H1 (cell line): Measurements from ENCODE around the gene SUSD1. TPM values are rescaled to one million over a fixed set of nuclear protein-coding genes. Genes with fewer than 3 reads are reported as not detected.

ENCODE experiments used
- CTCF ChIA-PET: fragments of 300-600 bp; sonication (Branson Sonifier 250); formaldehyde crosslinking; loops from one replicate; lab custom pipeline; 2021; ENCODE audit not compliant: partially characterized antibody; lab: Charles Lee
- POLR2A ChIA-PET: fragments of 300-600 bp; sonication (Branson Sonifier 250); formaldehyde crosslinking; loops from one replicate; lab custom pipeline; 2021; ENCODE audit warnings: inconsistent platforms; ENCODE audit not compliant: partially characterized antibody; lab: Charles Lee
- DNase-seq, 2 experiments: peaks; one replicate each; pipeline versions ENCODE4 v3.0.0 to v3.0.0-alpha.2; 2010 to 2022; ENCODE audit warnings: low spot score in 2 of 2, low read depth in 1 of 2, mixed read lengths in 1 of 2
- FAIRE-seq: peaks from 2 replicates; lab custom pipeline; 2011; peaks lifted over from hg19 to GRCh38; lab: Jason Lieb, UNC
- H2AFZ ChIP-seq: 2 replicates; pipeline ENCODE4 v1.8.1; 2012; ENCODE audit warnings: low read length, inconsistent platforms
- H2AK5ac ChIP-seq: 2 replicates; pipeline ENCODE4 v1.6.1; 2013; ENCODE audit warnings: low read depth, low read length
- H2BK120ac ChIP-seq: replicated peaks from 2 replicates; pipeline ENCODE3; 2013; ENCODE audit warnings: low read depth, low read length, inconsistent platforms
- H2BK12ac ChIP-seq: 2 replicates; pipeline ENCODE4 v1.6.1; 2013; ENCODE audit warnings: low read depth, low read length
- H2BK15ac ChIP-seq: 2 replicates; pipeline ENCODE4 v1.6.1; 2013; ENCODE audit warnings: low read length
- H2BK20ac ChIP-seq: 2 replicates; pipeline ENCODE4 v1.6.1; 2013; ENCODE audit warnings: low read length
- H2BK5ac ChIP-seq: 2 replicates; pipeline ENCODE4 v1.6.1; 2013; ENCODE audit warnings: low read depth, low read length
- H3K14ac ChIP-seq: 2 replicates; pipeline ENCODE4 v1.6.1; 2013; ENCODE audit warnings: inconsistent platforms; ENCODE audit not compliant: insufficient read length
- H3K18ac ChIP-seq: 2 replicates; pipeline ENCODE4 v1.6.1; 2013; ENCODE audit warnings: low read length; ENCODE audit errors: extremely low read depth
- H3K23ac ChIP-seq: 2 replicates; pipeline ENCODE4 v1.6.1; 2013; ENCODE audit warnings: inconsistent platforms; ENCODE audit not compliant: insufficient read length
- H3K23me2 ChIP-seq: 2 replicates; pipeline ENCODE4 v1.6.1; 2013; ENCODE audit warnings: low read depth, low read length
- H3K27ac ChIP-seq: 2 replicates; pipeline ENCODE4 v1.6.1; 2011; ENCODE audit warnings: low read depth, low read length, inconsistent platforms
- H3K27me3 ChIP-seq, 4 experiments: replicated peaks in 1 of 4; 1 replicate in 1 of 4; 2 replicates in 3 of 4; pipeline versions ENCODE4 v1.6.1 to v1.8.1; 2011 to 2013; ENCODE audit warnings: low read length in 3 of 4, mild to moderate bottlenecking in 3 of 4, inconsistent platforms in 2 of 4, mixed read lengths in 2 of 4, moderate library complexity in 1 of 4; ENCODE audit not compliant: control insufficient read depth in 3 of 4, insufficient read depth in 3 of 4; ENCODE audit errors: extremely low read depth in 1 of 4
- H3K36me3 ChIP-seq, 4 experiments: 2 replicates each; pipeline versions ENCODE4 v1.6.1 to v1.8.1; 2011 to 2013; ENCODE audit warnings: mild to moderate bottlenecking in 4 of 4, low read length in 3 of 4, moderate library complexity in 2 of 4, control low read depth in 1 of 4, inconsistent platforms in 1 of 4; ENCODE audit not compliant: insufficient read depth in 4 of 4, control insufficient read depth in 2 of 4
- H3K4ac ChIP-seq: replicated peaks from 2 replicates; pipeline ENCODE3; 2013; ENCODE audit warnings: low read length, low read depth, mixed read lengths, inconsistent platforms; ENCODE audit not compliant: insufficient read length
- H3K4me1 ChIP-seq, 4 experiments: replicated peaks in 1 of 4; 1 replicate in 1 of 4; 2 replicates in 3 of 4; pipeline versions ENCODE4 v1.6.1 to v1.8.1; 2011 to 2013; ENCODE audit warnings: low read length in 3 of 4, inconsistent platforms in 2 of 4, mixed read lengths in 1 of 4; ENCODE audit not compliant: insufficient read depth in 4 of 4, control insufficient read depth in 3 of 4
- H3K4me2 ChIP-seq, 2 experiments: 2 replicates each; pipeline versions ENCODE4 v1.6.1 to v1.8.1; 2011 to 2013; ENCODE audit warnings: low read depth in 2 of 2, low read length in 2 of 2, control low read depth in 1 of 2, inconsistent platforms in 1 of 2, mild to moderate bottlenecking in 1 of 2; ENCODE audit not compliant: insufficient read depth in 1 of 2
- H3K4me3 ChIP-seq, 4 experiments: fragments of 200-600, 300-600 bp in 1 of 4; sonication (generic), shearing (Covaris generic), sonication (Bioruptor Twin) in 1 of 4; 2 replicates each; pipeline versions ENCODE4 v1.5.1 to v1.8.1; 2011 to 2016; ENCODE audit warnings: low read length in 4 of 4, low read depth in 3 of 4, control low read depth in 2 of 4, inconsistent platforms in 2 of 4, mild to moderate bottlenecking in 2 of 4, mixed read lengths in 1 of 4, moderate library complexity in 1 of 4; ENCODE audit not compliant: insufficient read depth in 2 of 4; ENCODE audit errors: extremely low read depth in 1 of 4
- H3K56ac ChIP-seq: replicated peaks from 2 replicates; pipeline ENCODE3; 2013; ENCODE audit warnings: low read depth, mild to moderate bottlenecking, mixed read lengths, low read length, inconsistent platforms; ENCODE audit not compliant: insufficient read length
- H3K79me1 ChIP-seq: 2 replicates; pipeline ENCODE4 v1.6.1; 2013; ENCODE audit warnings: low read depth, low read length, control low read depth
- H3K79me2 ChIP-seq, 2 experiments: 2 replicates each; pipeline versions ENCODE4 v1.6.1 to v1.8.1; 2012 to 2013; ENCODE audit warnings: low read length in 2 of 2, mild to moderate bottlenecking in 2 of 2, inconsistent platforms in 1 of 2; ENCODE audit not compliant: insufficient read depth in 2 of 2, control insufficient read depth in 1 of 2
- H3K9ac ChIP-seq, 4 experiments: replicated peaks in 1 of 4; 1 replicate in 1 of 4; 2 replicates in 3 of 4; pipeline versions ENCODE4 v1.6.1 to v1.8.1; 2011 to 2013; ENCODE audit warnings: low read depth in 3 of 4, low read length in 3 of 4, control low read depth in 2 of 4, mild to moderate bottlenecking in 2 of 4, moderate library complexity in 2 of 4, inconsistent platforms in 1 of 4; ENCODE audit errors: extremely low read depth in 1 of 4
- H3K9me3 ChIP-seq, 2 experiments: 2 replicates each; pipeline versions ENCODE4 v1.6.1 to v1.8.1; 2012 to 2013; ENCODE audit warnings: mild to moderate bottlenecking in 2 of 2, moderate library complexity in 2 of 2, control low read depth in 1 of 2, inconsistent platforms in 1 of 2, low read depth in 1 of 2, low read length in 1 of 2, mixed read lengths in 1 of 2; ENCODE audit not compliant: insufficient read depth in 2 of 2
- H4K20me1 ChIP-seq, 2 experiments: replicated peaks in 1 of 2; 2 replicates each; pipeline versions ENCODE3 to v1.8.1; 2011 to 2013; ENCODE audit warnings: inconsistent platforms in 2 of 2, low read length in 2 of 2, mild to moderate bottlenecking in 1 of 2; ENCODE audit not compliant: insufficient read depth in 2 of 2, control insufficient read depth in 1 of 2
- H4K5ac ChIP-seq: 2 replicates; pipeline ENCODE4 v1.6.1; 2013; ENCODE audit warnings: low read length, low read depth, mixed read lengths, inconsistent platforms; ENCODE audit not compliant: insufficient read length
- H4K8ac ChIP-seq: 2 replicates; pipeline ENCODE4 v1.8.0; 2013; ENCODE audit warnings: mild to moderate bottlenecking, moderate library complexity, low read length, inconsistent platforms; ENCODE audit not compliant: insufficient read depth; ENCODE audit errors: extremely low read depth
- H4K91ac ChIP-seq: replicated peaks from 2 replicates; pipeline ENCODE3; 2013; ENCODE audit warnings: low read length, mixed read lengths, inconsistent platforms; ENCODE audit not compliant: insufficient read length
- CHD1 ChIP-seq: IDR thresholded peaks from 2 replicates; pipeline ENCODE4 v1.6.1; 2012; ENCODE audit warnings: low read depth, low read length, improper control_type of control experiment
- CREB1 ChIP-seq: IDR thresholded peaks from 2 replicates; pipeline ENCODE4 v1.6.1; 2012; ENCODE audit warnings: inconsistent platforms
- GTF2F1 ChIP-seq: IDR thresholded peaks from 2 replicates; pipeline ENCODE4 v1.6.1; 2012; ENCODE audit warnings: low read depth, low read length, improper control_type of control experiment, borderline replicate concordance
- KDM5A ChIP-seq: fragments of 200-600 bp; IDR thresholded peaks from 2 replicates; pipeline ENCODE4 v1.7.1; 2012; ENCODE audit warnings: mild to moderate bottlenecking, low read length, inconsistent platforms, mixed read lengths
- MAFK ChIP-seq: IDR thresholded peaks from 2 replicates; pipeline ENCODE4 v1.6.1; 2012; ENCODE audit warnings: low read depth, mild to moderate bottlenecking, improper control_type of control experiment, low read length
- PHF8 ChIP-seq: fragments of 200-600 bp; sonication (generic); conservative IDR thresholded peaks from 2 replicates; pipeline ENCODE4 v1.7.1; 2012; ENCODE audit warnings: low read depth, mild to moderate bottlenecking, inconsistent platforms, low read length, moderate library complexity
- RAD21 ChIP-seq, 2 experiments: IDR thresholded peaks in 1 of 2; conservative IDR thresholded peaks in 1 of 2; 2 replicates each; pipeline ENCODE4 v1.6.1; 2011; ENCODE audit warnings: low read depth in 2 of 2, low read length in 2 of 2, improper control_type of control experiment in 1 of 2, inconsistent platforms in 1 of 2, mild to moderate bottlenecking in 1 of 2, moderate library complexity in 1 of 2
- SIN3A ChIP-seq, 2 experiments: IDR thresholded peaks in 1 of 2; conservative IDR thresholded peaks in 1 of 2; 2 replicates each; pipeline ENCODE4 v1.6.1; 2011 to 2012; ENCODE audit warnings: low read length in 2 of 2, improper control_type of control experiment in 1 of 2, low read depth in 1 of 2, mild to moderate bottlenecking in 1 of 2
- SIX5 ChIP-seq: IDR thresholded peaks from 2 replicates; pipeline ENCODE4 v1.6.1; 2011; ENCODE audit warnings: mild to moderate bottlenecking, low read depth, low read length
- TBP ChIP-seq: IDR thresholded peaks from 2 replicates; pipeline ENCODE4 v1.6.1; 2011; ENCODE audit warnings: low read depth, low read length, improper control_type of control experiment
- YY1 ChIP-seq: IDR thresholded peaks from 2 replicates; pipeline ENCODE4 v1.6.1; 2011; ENCODE audit warnings: low read depth, mild to moderate bottlenecking, low read length
- WGBS, 2 experiments: shearing (Covaris generic) in 1 of 2; methylation state at CpG; one replicate each; pipeline versions ENCODE4 v1.1.6 to v1.1.7; 2013 to 2015; ENCODE audit warnings: low lambda C conversion rate in 2 of 2, mixed read lengths in 2 of 2, inconsistent platforms in 1 of 2, low coverage in 1 of 2, missing lambda C conversion rate in 1 of 2; ENCODE audit not compliant: insufficient replicate concordance in 2 of 2, insufficient coverage in 1 of 2, insufficient read length in 1 of 2; ENCODE audit errors: extremely low coverage in 1 of 2, missing lambda C conversion rate in 1 of 2; 5-methylcytosine and 5-hydroxymethylcytosine counted together
- polyA plus RNA-seq, 7 experiments: library from polyadenylated mRNA; depleted of rRNA in 3 of 7; stranded (reverse) in 5 of 7; unstranded in 2 of 7; fragments of >200 nt in 5 of 7; fragments of 200-250 nt in 2 of 7; gene quantifications; 1 replicate in 5 of 7; 2 replicates in 1 of 7; 4 replicates in 1 of 7; pipeline versions ENCODE4 v1.2.1 to v1.2.3, GENCODE V29; 2011 to 2013; ENCODE audit warnings: missing spikeins in 2 of 7, mixed read lengths in 2 of 7
- total RNA-seq: library from RNA; stranded (reverse); fragmentation: NEBNext Ultra II Directional; extraction: Animal tissue kit (Norgen Biotek cat#: 25700); gene quantifications from 2 replicates; pipeline ENCODE4 v1.2.1, GENCODE V29; 2021

Gene SUSD1
- total and polyA plus RNA-seq, 2 of the 8 experiments (the other 6 are each of a cell fraction or from before 2014, with no cell fraction given): 2.8 to 7.2 TPM

- Histone ChIP-seq H2BK20ac (no peak overlapping the region), H3K27ac (no peak overlapping the region), H3K27me3 (no peaks in the 10 kb centered on the region), H4K8ac (no peak overlapping the region), H3K14ac (no peak overlapping the region), H3K9ac (no peak overlapping the region), H3K9me3 (no peaks in the 10 kb centered on the region), H2AFZ (no peak overlapping the region), H3K56ac (no peak overlapping the region), H2AK5ac (no peak overlapping the region), H3K4me2 (no peak overlapping the region), H2BK120ac (no peak overlapping the region), H3K18ac (no peak overlapping the region), H3K36me3 (peaks cover 0 to 3% (median 1%) of the 10 kb centered on the region in 4 experiments; a peak in 2 of 8 replicates), H3K79me2 (no peaks in the 10 kb centered on the region), H2BK12ac (no peak overlapping the region), H3K79me1 (no peaks in the 10 kb centered on the region), H3K4me3 (no peak overlapping the region), H2BK15ac (no peak overlapping the region), H3K23ac (no peak overlapping the region), H4K91ac (no peak overlapping the region), H3K23me2 (no peaks in the 10 kb centered on the region), H4K20me1 (no peaks in the 10 kb centered on the region), H2BK5ac (no peak overlapping the region), H3K4ac (no peak overlapping the region), H3K4me1 (no peaks in the 10 kb centered on the region), H4K5ac (no peak overlapping the region)
- ChIA-PET POLR2A (interaction anchor here (0.9 to 1.5 kb wide), 2 partner anchors 28 to 114 kb away, joined by 3 to 5 read pairs; no protein-coding TSS in a partner anchor), CTCF (no interaction called here)
- WGBS, 2 experiments: 97% methylated on average over 2 of the region's 2 CpGs; no CpG with 5 or more reads in 1 of the 2 experiments
- DNase-seq: no peak
- no peak for FAIRE-seq
- TF ChIP-seq YY1: no peak
- TF ChIP-seq GTF2F1: no peak
- TF ChIP-seq KDM5A: no peak
- TF ChIP-seq SIN3A (conservative IDR thresholded peaks at IDR 0.05 in 1 of 2, IDR thresholded peaks at IDR 0.05 in 1 of 2; ENCODE audit: low read depth in 1 of 2, low read length in 2 of 2): no peak
- TF ChIP-seq PHF8: no peak
- no peak for TF ChIP-seq MAFK
- no peak for TF ChIP-seq RAD21 (IDR thresholded peaks at IDR 0.05 in 1 of 2, conservative IDR thresholded peaks at IDR 0.05 in 1 of 2; ENCODE audit: low read depth in 2 of 2, low read length in 2 of 2)
- TF ChIP-seq CREB1: no peak
- TF ChIP-seq CHD1: no peak
- TF ChIP-seq TBP: no peak
- no peak for TF ChIP-seq SIX5
- TF ChIP-seq, all 59 proteins: peak for 0
These were observed 28.4 kb upstream of the SUSD1 start for GRCh38 chr9:112203536-112203935.
